Measurements from ENCODE around the gene MAPK8IP3. TPM values are rescaled to one million over a fixed set of nuclear protein-coding genes. Genes with fewer than 3 reads are reported as not detected.
A peak's percentile ranks its signal among the peaks of the same experiment; 100 is the strongest.

MAPK8IP3 gene
- total RNA-seq, 1 donor from 2014 or later, result 61.4 TPM

DNA sequence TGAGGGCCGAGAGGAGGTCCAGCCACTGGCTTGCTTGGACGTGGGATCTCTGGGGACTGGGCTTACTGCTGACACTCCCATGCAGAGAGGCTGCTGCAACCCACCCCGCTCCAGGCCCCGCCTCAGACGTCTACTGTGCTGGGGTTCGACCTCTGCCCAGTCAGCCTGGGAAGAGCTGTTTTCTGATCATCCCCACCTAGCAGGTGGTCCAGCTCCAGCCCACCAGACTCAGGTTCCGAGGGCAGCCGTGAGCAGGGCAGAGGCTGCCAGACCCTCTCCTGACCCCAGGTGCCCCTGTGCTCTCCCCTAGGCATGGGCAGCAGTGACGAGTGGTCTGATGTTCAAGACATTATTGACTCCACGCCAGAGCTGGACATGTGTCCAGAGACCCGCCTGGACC lies 41.9 kb downstream of the MAPK8IP3 start:
- intact Hi-C loops (cut with DNase I), result no loop called here
- DNase-seq (no peak), ATAC-seq (ENCODE audit: poor library complexity) (no peak)

DNA sequence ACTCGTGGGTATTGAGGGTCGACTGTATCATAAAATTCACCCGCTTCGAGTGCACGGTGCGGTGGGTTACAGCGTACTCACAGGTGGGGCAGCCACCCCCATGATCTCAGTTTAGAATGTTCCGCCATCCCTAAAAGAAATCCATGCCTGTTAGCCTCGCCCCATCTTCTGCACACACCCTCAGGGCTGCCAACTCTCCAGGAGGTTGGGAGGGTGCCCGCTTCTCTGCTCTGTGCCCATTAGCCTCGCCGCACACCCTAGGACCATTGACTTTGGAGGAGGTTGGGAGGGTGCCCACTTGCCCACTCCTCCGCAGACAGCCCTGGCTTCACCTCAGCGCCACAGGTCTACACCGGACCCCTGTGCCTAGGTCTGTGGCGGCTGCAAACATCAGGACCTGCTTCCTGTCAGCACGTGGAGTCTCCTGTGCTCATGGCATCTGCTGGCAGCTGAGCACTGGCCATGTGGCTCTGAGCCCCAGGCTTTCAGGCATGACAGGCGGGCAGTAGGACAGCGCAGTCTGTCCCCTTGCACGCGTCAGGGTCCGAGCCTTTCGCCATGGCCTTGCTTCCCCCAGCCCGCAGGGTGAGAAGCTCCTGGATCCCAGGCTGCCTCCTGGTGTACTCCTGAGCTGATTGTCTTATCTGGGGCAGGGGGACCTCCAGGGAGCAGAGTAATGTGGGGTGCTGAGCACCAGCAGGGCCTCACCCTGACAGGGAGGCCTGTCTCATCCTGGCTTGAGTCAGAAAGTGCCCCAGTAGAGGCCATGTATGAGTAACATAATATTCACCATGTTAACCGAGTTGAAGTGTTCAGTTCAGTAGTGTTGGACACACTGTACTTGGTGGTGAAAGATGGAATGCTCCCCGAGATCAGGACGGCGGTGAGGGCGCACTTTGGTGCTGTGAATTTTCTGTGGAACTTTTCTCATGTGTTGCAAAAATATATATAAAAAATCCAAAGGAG lies 43.4 kb downstream of the MAPK8IP3 start:
- no peak for ATAC-seq (ENCODE audit: poor library complexity)
- intact Hi-C loops (cut with DNase I), result no loop called here
- DNase-seq, result no peak

DNA sequence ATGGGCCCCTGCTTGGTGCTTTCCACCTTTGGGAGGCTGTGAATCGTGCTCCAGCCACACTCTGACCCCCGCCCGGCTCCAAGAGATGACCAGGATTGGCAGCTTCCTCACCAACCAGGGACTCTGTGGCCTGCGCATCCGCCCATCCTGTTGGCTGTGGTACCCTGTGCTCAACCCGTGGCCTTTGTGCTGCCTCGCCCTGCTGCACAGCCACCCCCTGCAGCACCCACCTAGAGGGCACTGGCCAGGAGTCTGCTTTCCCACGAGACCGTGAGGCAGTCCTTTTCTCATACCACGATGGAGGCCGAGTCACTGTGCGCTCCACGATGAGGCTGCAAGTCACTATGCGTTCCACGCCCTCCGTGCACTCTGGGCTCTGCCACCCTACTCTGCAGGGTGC lies 46.0 kb downstream of the MAPK8IP3 start:
- ATAC-seq (ENCODE audit: poor library complexity) (no peak), DNase-seq (no peak)
- intact Hi-C loops (cut with DNase I), result no loop called here

DNA sequence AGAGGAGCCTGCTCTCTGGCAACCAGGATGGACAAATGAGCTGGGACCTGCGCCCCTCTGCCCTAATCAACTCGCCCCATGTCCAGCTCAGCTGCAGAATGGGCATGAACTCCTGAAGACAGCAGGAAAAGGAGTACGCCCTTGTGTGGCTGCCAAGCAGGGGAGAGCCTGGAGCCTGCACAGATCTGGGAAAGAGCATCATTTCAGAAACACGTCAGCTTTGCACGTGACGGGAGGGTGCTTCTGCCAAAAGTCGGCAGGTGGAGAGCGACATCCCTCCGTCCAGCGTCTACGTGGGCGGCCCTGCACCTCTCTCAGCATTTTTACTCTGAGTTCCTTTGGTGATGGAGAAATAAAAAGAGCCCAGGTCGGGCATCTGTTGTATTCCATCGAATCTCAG lies 46.9 kb downstream of the MAPK8IP3 start:
- intact Hi-C loops (cut with DNase I), result no loop called here
- ATAC-seq (ENCODE audit: poor library complexity) (no peak), DNase-seq (no peak)

DNA sequence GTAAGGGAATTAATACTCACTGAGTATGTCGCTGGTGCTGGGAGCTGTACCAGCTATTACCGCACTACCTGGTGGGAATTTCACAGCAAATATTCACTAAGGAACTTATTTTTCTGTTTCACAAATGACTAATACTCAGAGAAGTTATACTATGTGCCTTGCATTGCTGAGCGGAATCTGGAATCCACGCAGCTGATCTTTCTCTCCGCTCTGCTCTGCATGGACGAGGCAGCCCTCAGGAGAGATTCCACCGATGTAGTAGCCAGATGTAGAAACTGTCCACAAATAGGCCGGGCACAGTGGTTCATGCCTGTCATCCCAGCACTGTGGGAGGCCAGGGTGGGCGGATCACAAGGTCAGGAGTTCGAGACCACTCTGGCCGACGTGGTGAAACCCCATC lies 48.2 kb downstream of the MAPK8IP3 start:
- ATAC-seq (ENCODE audit: poor library complexity) (no peak), DNase-seq (no peak)
- intact Hi-C loops (cut with DNase I), result no loop called here

DNA sequence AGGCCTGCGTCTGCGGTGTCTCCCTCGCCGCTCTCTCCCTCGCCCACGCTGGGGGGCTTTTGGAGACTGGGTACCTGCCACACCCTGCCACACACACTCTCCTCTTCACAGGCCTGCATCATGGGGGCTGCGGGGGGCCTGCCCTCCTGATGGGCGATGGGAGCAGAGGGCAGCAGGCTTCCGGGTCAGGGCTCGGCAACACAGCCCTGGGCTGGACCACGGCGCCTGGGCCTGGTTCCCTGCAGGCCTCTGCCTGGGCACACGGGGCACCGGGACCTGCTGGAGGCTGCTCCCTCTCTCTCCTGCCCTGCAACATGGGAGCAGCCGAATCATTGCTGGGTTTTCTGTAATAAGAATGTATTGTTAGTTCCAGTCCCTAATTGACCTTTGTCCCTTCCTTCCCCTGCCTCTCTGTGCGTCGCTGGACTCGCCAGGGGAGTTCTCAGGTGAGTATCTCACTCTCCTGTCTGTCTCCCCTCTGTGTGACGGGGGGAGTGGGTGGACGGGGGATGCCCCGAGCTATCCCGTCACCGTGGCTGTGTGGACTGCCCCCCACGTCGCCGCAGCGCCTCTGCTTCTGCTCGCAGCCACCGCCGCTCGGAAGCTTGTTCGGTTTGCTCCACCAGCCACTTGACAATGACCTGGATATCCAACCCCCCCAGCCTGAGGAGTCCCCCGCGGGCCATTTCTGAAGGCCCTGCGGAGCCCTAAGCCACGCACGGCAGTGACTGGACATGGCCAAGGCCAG lies 51.9 kb downstream of the MAPK8IP3 start:
- ATAC-seq (ENCODE audit: poor library complexity) (no peak), DNase-seq (no peak)
- intact Hi-C loops (cut with DNase I), result no loop called here

DNA sequence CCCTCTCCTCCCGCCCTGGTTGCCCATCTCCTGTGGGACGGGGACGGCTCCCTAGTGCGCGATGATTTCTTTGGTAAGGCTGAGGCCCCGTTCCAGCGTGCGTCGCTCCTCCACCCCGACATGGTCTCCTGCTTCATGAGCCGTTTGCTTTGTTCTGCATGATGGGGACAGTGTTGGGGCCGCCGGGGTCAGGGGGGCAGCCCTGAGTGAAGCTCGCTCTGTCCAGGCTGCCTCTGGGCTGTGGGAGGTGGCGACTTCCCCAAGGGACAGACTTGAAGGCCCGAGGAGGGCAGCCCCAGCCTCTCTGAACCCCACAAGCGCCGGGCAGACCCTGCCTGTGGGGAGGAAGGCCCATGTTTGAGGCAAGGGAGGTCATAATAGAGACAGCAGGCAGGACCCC lies 52.9 kb downstream of the MAPK8IP3 start:
- ATAC-seq (ENCODE audit: poor library complexity), result no peak
- intact Hi-C loops (cut with DNase I), result no loop called here
- DNase-seq, result no peak

DNA sequence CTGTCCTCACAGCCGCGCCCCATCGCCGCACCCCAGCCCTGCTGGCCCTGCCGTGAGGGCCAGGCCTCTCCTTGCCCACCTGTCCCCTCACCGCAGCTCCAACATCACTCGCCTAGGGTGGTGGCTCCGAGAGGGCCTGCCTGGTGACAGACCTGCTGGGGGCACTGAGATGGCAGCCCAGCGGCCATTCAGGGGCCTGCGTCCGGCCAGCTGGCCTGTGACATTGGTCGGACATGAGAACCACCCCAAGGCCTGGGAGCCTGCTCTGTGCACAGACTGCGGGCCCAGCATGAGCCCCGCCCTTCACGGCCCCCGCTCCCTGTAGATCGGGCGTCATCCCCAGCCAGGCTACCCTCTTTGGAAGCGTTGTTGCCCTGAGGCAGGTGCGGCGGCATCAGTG lies 53.5 kb downstream of the MAPK8IP3 start:
- no peak for DNase-seq
- no peak for ATAC-seq (ENCODE audit: poor library complexity)
- intact Hi-C loops (cut with DNase I), result no loop called here

DNA sequence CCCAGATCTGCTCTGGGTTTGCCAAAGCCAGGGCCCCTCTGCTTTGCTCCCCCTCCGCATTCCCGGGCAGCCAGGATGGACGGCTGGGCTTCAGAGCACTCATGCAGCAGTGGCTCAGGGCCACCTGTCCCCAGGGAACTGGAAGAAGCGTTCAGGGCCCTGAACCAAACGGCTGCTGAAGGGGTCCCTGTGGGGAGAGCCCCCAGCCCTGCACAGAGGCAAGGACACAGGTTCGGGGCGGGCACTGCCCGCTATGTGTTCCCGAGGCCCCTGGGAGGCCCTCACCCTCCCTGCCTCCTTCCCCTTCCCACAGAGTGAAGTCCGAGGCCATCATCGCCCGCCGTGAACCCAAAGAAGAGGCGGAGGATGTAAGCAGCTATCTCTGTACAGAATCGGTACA lies 54.9 kb downstream of the MAPK8IP3 start:
- intact Hi-C loops (cut with DNase I), result no loop called here
- no peak for DNase-seq
- no peak for ATAC-seq (ENCODE audit: poor library complexity)

DNA sequence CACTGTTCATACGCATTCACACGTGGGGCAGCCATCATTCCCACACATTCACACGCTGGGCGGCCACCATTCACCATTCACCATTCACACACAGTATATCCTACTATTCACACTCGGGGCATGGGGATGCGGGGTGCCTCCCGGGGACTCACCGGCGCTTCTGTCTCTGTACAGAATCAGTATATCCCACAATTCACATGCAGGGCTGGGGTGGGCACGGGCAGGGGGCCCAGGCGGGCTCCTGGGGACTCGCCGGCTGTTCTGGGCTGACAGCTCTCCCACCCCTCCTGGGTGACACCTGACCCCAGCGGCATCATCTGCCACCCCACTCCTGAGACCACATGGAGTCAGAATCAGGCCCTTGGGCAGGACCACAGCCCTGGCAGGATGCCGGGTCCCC lies 55.8 kb downstream of the MAPK8IP3 start:
- no peak for DNase-seq
- no peak for ATAC-seq (ENCODE audit: poor library complexity)
- intact Hi-C loops (cut with DNase I), result no loop called here

DNA sequence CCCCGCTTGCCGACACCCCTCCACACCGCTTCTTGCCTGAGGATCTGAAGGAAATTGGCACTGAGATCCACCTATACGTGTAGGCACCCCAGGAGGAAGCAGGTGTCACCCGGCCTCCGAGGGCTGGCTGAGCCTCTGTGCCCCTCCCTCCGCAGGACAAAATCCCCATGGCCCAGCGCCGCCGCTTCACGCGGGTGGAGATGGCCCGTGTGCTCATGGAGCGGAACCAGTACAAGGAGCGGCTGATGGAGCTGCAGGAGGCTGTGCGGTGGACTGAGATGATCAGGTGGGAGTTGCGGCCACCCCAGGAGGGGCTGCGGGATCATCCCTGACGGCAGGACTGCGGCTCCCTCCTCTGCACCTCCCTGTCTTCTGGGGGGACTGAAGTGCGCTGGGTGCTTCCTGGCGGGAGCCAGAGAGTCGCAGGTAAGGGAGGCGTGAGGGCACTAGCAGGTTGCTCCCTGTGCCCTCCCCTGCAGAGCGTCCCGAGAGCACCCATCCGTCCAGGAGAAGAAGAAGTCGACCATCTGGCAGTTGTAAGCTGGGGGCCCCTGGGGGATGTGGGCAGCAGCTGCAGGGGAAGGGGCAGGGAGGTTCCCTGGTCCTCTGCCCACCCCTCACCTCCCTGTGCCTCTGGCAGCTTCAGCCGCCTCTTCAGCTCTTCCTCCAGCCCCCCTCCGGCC lies 56.3 kb downstream of the MAPK8IP3 start:
- ATAC-seq (ENCODE audit: poor library complexity), result no peak
- intact Hi-C loops (cut with DNase I), result no loop called here
- DNase-seq, result no peak

DNA sequence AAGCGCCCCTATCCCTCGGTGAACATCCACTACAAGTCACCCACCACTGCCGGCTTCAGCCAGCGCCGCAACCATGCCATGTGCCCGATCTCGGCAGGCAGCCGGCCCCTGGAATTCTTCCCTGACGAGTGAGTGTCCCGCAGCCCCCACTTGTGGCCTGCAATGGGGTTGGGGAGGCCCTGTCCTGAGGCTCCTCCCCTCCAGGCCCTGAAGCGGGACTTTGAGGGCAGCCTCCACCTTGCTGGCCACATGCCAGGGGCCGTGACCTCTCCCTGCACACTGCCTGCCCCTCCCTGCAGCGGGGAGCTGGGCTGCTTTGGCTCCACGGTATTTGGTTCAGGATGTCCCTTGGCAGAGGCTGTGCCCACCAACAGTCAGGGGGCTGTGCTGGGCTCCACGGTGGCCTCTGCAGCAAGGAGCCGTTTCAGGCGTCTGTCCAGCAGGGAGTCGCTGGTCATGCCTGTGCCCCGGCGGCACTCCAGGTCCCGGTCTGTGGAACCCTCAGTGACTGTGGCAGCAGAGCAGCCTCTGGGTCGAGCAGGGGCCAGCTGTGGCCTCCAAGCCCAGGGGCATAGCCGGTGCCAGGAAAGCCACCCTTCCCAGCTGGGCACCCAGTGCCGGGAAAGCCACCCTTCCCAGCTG lies 57.0 kb downstream of the MAPK8IP3 start:
- intact Hi-C loops (cut with DNase I), result no loop called here
- ATAC-seq (ENCODE audit: poor library complexity) (no peak), DNase-seq (no peak)

DNA sequence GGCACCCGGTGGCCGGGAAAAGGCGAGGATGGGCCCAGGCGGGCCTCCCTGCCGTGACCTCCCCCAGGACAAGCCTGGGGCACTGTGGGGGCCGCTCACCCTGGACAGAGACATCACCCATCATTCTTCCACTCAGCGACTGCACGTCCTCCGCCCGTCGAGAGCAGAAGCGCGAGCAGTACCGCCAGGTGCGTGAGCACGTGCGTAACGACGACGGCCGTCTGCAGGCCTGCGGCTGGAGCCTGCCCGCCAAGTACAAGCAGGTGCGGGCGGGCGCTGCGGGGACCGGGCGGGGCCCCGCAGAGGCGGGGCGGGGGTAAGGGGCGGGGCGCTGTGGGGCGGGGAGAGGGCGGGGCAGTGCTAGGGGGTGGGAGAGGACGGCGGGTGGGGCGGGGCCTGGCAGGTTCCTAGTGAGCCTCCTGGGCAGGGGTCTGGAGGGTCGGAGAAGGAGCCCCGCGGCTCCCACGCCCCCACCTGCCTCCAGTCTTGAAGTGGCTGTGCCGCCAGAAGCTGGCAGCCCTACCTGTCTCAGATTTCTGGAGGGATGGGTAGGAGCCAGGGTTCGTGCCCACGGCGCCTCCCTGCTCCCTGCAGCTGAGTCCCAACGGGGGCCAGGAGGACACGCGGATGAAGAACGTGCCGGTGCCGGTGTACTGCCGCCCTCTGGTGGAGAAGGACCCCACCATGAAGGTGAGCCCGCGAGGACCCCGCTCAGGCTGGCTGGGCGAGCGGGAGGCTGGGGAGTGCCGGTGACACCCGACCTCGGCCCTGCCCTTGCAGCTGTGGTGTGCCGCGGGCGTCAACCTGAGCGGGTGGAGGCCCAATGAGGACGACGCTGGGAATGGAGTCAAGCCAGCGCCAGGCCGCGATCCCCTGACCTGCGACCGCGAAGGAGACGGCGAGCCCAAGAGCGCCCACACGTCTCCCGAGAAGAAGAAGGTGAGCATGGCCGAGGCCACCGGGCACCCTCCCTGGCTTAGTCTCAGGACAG lies 57.8 kb downstream of the MAPK8IP3 start:
- ATAC-seq (ENCODE audit: poor library complexity), result peak; percentile 17
- DNase-seq, result no peak
- intact Hi-C loops (cut with DNase I), result no loop called here

DNA sequence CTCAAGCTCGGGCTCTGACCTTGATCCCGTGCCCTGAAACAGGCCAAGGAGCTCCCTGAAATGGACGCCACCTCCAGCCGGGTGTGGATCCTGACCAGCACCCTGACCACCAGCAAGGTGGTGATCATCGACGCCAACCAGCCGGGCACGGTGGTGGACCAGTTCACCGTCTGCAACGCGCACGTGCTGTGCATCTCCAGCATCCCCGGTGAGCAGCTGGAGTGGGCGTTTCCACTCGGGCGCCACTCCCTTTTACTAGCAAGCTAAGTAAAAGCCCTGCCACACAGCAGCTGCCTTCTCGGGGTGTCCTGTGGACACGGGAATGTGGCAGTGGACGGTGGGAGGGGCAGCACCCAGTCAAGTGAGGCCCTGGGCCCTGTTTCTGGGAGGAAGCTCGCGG lies 59.0 kb downstream of the MAPK8IP3 start:
- intact Hi-C loops (cut with DNase I), result no loop called here
- DNase-seq (no peak), ATAC-seq (ENCODE audit: poor library complexity) (no peak)

DNA sequence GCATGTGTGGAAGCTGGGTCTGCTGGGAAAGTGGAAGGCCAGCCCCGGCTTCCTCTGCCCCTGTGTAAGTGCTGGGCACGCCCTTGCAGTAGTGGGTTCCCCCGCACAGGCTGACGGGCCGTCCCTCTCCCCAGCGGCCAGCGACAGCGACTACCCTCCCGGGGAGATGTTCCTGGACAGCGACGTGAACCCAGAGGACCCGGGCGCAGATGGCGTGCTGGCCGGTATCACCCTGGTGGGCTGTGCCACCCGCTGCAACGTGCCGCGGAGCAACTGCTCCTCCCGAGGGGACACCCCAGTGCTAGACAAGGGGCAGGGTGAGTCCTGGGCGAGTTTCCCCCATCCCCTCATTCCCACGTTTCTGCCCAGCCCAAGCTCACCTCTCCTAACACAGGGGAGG lies 59.8 kb downstream of the MAPK8IP3 start:
- intact Hi-C loops (cut with DNase I), result no loop called here
- ATAC-seq (ENCODE audit: poor library complexity) (no peak), DNase-seq (no peak)

DNA sequence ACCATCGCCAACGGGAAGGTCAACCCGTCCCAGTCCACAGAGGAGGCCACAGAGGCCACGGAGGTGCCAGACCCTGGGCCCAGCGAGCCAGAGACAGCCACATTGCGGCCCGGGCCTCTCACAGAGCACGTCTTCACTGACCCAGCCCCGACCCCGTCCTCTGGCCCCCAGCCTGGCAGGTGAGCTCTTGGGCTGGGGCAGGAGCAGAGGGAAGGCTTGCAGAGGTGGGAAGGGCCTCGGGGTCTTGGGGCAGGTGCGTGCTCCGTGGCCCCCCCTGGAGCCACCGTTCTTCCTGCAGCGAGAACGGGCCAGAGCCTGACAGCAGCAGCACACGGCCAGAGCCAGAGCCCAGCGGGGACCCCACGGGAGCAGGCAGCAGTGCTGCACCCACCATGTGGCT lies 60.2 kb downstream of the MAPK8IP3 start:
- ATAC-seq (ENCODE audit: poor library complexity) (no peak), DNase-seq (no peak)
- intact Hi-C loops (cut with DNase I), result no loop called here

DNA sequence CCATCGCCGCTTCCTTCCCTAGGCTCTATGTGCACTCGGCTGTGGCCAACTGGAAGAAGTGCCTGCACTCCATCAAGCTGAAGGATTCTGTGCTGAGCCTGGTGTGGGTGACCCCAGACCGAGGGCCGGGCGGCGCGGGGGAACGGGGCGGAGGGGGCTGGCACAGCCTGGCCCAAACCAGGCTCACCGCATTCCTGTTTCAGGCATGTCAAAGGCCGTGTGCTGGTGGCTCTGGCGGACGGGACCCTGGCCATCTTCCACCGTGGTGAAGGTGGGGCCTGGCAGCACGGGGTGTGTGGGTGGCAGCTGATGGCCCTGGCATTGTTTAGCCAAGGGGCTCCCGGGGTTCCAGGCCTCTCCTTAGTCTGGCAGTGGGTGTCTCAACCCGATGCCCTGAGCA lies 60.7 kb downstream of the MAPK8IP3 start:
- intact Hi-C loops (cut with DNase I), result no loop called here

More for the DNA sequence above, 60.7 kb downstream of the MAPK8IP3 start:
- DNase-seq, result no peak
- no peak for ATAC-seq (ENCODE audit: poor library complexity)

All from Right ventricle myocardium superior (tissue), 1 donor.